IMR-90 (cell line): ENCODE results near the gene ZNF653. TPM values are rescaled to one million over a fixed set of nuclear protein-coding genes. Genes with fewer than 3 reads are reported as not detected.

Experiments
- ATAC-seq: fragments of 200-7000 bp; cut with Tn5 transposase; 2 replicates; pipeline ENCODE4 v1.9.1; 2020; ENCODE audit warnings: low read depth, mild to moderate bottlenecking, moderate library complexity
- BruUV-seq: library from RNA; stranded (reverse); fragments of 400-500 nt; replicated peaks from 2 replicates; lab custom pipeline; 2021; lab: Mats Ljungman, UMichigan
- CTCF ChIA-PET: fragments of 300-600 bp; formaldehyde crosslinking; extraction: SDS; loops from one replicate; lab custom pipeline; 2021; ENCODE audit warnings: antibody characterized with exemption; lab: Yijun Ruan, JAX
- POLR2A ChIA-PET: fragments of 300-600 bp; sonication (Branson Sonifier 250); formaldehyde crosslinking; loops from one replicate; lab custom pipeline; 2022; ENCODE audit warnings: antibody characterized with exemption; ENCODE audit not compliant: unreplicated experiment; lab: Charles Lee
- DNase-seq: peaks from one replicate; pipeline ENCODE4 v3.0.0; 2013
- H2AFZ ChIP-seq: replicated peaks from 2 replicates; pipeline ENCODE3; 2013; ENCODE audit warnings: low read length, mild to moderate bottlenecking; ENCODE audit not compliant: poor library complexity
- H2AK5ac ChIP-seq: 2 replicates; pipeline ENCODE4 v1.6.1; 2013; ENCODE audit warnings: low read depth, low read length, inconsistent platforms
- H2AK9ac ChIP-seq: replicated peaks from 2 replicates; pipeline ENCODE3; 2013; ENCODE audit warnings: mild to moderate bottlenecking, low read depth, low read length, moderate library complexity; ENCODE audit not compliant: poor library complexity
- H2BK120ac ChIP-seq: 2 replicates; pipeline ENCODE4 v1.6.1; 2013; ENCODE audit warnings: low read depth, low read length, inconsistent platforms
- H2BK15ac ChIP-seq: 3 replicates; pipeline ENCODE4 v1.6.1; 2013; ENCODE audit warnings: low read depth, low read length, inconsistent platforms
- H2BK20ac ChIP-seq: 2 replicates; pipeline ENCODE4 v1.6.1; 2013; ENCODE audit warnings: low read depth, mild to moderate bottlenecking, inconsistent platforms, low read length, moderate library complexity
- H2BK5ac ChIP-seq: 2 replicates; pipeline ENCODE4 v1.6.1; 2013; ENCODE audit warnings: mild to moderate bottlenecking, low read depth, low read length, inconsistent platforms; ENCODE audit not compliant: poor library complexity, severe bottlenecking
- H3K14ac ChIP-seq: replicated peaks from 2 replicates; pipeline ENCODE4 v1.6.1; 2013; ENCODE audit warnings: low read depth, low read length, inconsistent platforms
- H3K18ac ChIP-seq: 2 replicates; pipeline ENCODE4 v1.6.1; 2013; ENCODE audit warnings: low read depth, low read length, control low read depth
- H3K23ac ChIP-seq: 2 replicates; pipeline ENCODE4 v1.6.1; 2013; ENCODE audit warnings: low read depth, low read length, inconsistent platforms
- H3K27ac ChIP-seq: 2 replicates; pipeline ENCODE4 v1.5.1; 2013; ENCODE audit warnings: mild to moderate bottlenecking, control low read depth, low read length; ENCODE audit not compliant: insufficient read depth
- H3K27me3 ChIP-seq: 2 replicates; pipeline ENCODE4 v1.6.1; 2013; ENCODE audit warnings: low read length; ENCODE audit not compliant: control insufficient read depth, insufficient read depth
- H3K36me3 ChIP-seq: 2 replicates; pipeline ENCODE4 v1.6.1; 2013; ENCODE audit warnings: low read length, mixed read lengths; ENCODE audit not compliant: control insufficient read depth, insufficient read depth
- H3K4ac ChIP-seq: 2 replicates; pipeline ENCODE4 v1.6.1; 2013; ENCODE audit warnings: low read depth, low read length, inconsistent platforms
- H3K4me1 ChIP-seq: 2 replicates; pipeline ENCODE4 v1.6.1; 2013; ENCODE audit warnings: low read length, mixed read lengths; ENCODE audit not compliant: control insufficient read depth, insufficient read depth
- H3K4me2 ChIP-seq: 2 replicates; pipeline ENCODE4 v1.6.1; 2013; ENCODE audit warnings: low read depth, mild to moderate bottlenecking, control low read depth, low read length, moderate library complexity
- H3K4me3 ChIP-seq: 2 replicates; pipeline ENCODE4 v1.5.1; 2013; ENCODE audit warnings: low read depth, mild to moderate bottlenecking, control low read depth, low read length, moderate library complexity; ENCODE audit not compliant: insufficient read depth
- H3K56ac ChIP-seq: 2 replicates; pipeline ENCODE4 v1.6.1; 2013; ENCODE audit warnings: low read length, inconsistent platforms; ENCODE audit not compliant: insufficient read depth; ENCODE audit errors: extremely low read depth
- H3K79me1 ChIP-seq, 2 experiments: 2 replicates each; pipeline ENCODE4 v1.6.1; 2013; ENCODE audit warnings: low read length in 2 of 2, inconsistent platforms in 1 of 2, low read depth in 1 of 2
- H3K9ac ChIP-seq: 2 replicates; pipeline ENCODE4 v1.6.1; 2013; ENCODE audit warnings: low read depth, low read length, control low read depth
- H3K9me1 ChIP-seq: 2 replicates; pipeline ENCODE4 v1.6.1; 2013; ENCODE audit warnings: low read length, inconsistent platforms; ENCODE audit not compliant: insufficient read depth
- H3K9me3 ChIP-seq: 2 replicates; pipeline ENCODE4 v1.6.1; 2013; ENCODE audit warnings: low read length; ENCODE audit not compliant: control insufficient read depth, insufficient read depth
- H4K20me1 ChIP-seq: 2 replicates; pipeline ENCODE4 v1.6.1; 2013; ENCODE audit warnings: low read length, inconsistent platforms; ENCODE audit not compliant: insufficient read depth
- H4K5ac ChIP-seq: 2 replicates; pipeline ENCODE4 v1.6.1; 2013; ENCODE audit warnings: mild to moderate bottlenecking, low read depth, low read length, control low read depth
- H4K8ac ChIP-seq, 2 experiments: 2 replicates each; pipeline ENCODE4 v1.6.1; 2013; ENCODE audit warnings: low read depth in 2 of 2, low read length in 2 of 2, control low read depth in 1 of 2, inconsistent platforms in 1 of 2
- H4K91ac ChIP-seq: 2 replicates; pipeline ENCODE4 v1.6.1; 2013; ENCODE audit warnings: low read depth, low read length, inconsistent platforms; ENCODE audit not compliant: insufficient read depth
- CHD1 ChIP-seq: IDR thresholded peaks from 2 replicates; pipeline ENCODE4 v1.6.1; 2012; ENCODE audit warnings: low read depth, low read length, improper control_type of control experiment
- FOS ChIP-seq: fragments of 150-350 bp; IDR thresholded peaks from 2 replicates; pipeline ENCODE4 v1.6.1; 2016; ENCODE audit warnings: low read depth, low read length
- MXI1 ChIP-seq: IDR thresholded peaks from 2 replicates; pipeline ENCODE4 v1.6.1; 2012; ENCODE audit warnings: low read depth, mild to moderate bottlenecking, low read length, moderate library complexity, borderline replicate concordance
- RAD21 ChIP-seq: IDR thresholded peaks from 2 replicates; pipeline ENCODE4 v1.6.1; 2012; ENCODE audit warnings: low read length, improper control_type of control experiment
- RCOR1 ChIP-seq: IDR thresholded peaks from 2 replicates; pipeline ENCODE4 v1.6.1; 2012; ENCODE audit warnings: mild to moderate bottlenecking, low read length, improper control_type of control experiment; ENCODE audit not compliant: insufficient replicate concordance
- RFX5 ChIP-seq: IDR thresholded peaks from 2 replicates; pipeline ENCODE4 v1.8.0; 2012; ENCODE audit warnings: low read depth, mild to moderate bottlenecking, low read length, moderate library complexity
- SMC3 ChIP-seq: fragments of 150-350 bp; IDR thresholded peaks from 2 replicates; pipeline ENCODE4 v1.6.1; 2016; ENCODE audit warnings: low read depth, mild to moderate bottlenecking, antibody characterized with exemption, low read length, moderate library complexity
- WGBS, 2 experiments: methylation state at CpG; one replicate each; pipeline versions ENCODE4 v1.1.5 to v1.1.7; 2013; ENCODE audit warnings: missing lambda C conversion rate in 2 of 2; ENCODE audit not compliant: insufficient read length in 1 of 2; ENCODE audit errors: extremely low coverage in 2 of 2; 5-methylcytosine and 5-hydroxymethylcytosine counted together
- dilution Hi-C: fragments of 300-500 bp; cut with HindIII; formaldehyde crosslinking; loops from one replicate; pipeline ENCODE4 v1.14.3; 2018; ENCODE audit warnings: low sequenced_read_pairs; ENCODE audit not compliant: unreplicated experiment
- in situ Hi-C: fragments of 300-500 bp; cut with MboI; formaldehyde crosslinking; loops from 3 replicates; pipeline ENCODE4 v1.14.3; 2019; ENCODE audit warnings: low sequenced_read_pairs, inconsistent platforms, mixed read lengths
- intact Hi-C: fragments of 100-400 bp; cut with micrococcal nuclease; formaldehyde crosslinking; loops from 2 replicates; pipeline ENCODE4 v1.10.0; 2022
- polyA plus RNA-seq, 3 experiments: library from polyadenylated mRNA; depleted of rRNA; stranded (reverse); fragments of >200 nt; gene quantifications; 2 replicates each; pipeline ENCODE4 v1.2.3, GENCODE V29; 2012; ENCODE audit warnings: low replicate concordance in 1 of 3
- total RNA-seq: library from RNA; depleted of rRNA; stranded (reverse); fragments of >200 nt; gene quantifications from 2 replicates; pipeline ENCODE4 v1.2.3, GENCODE V29; 2012

The ZNF653 gene
- total and polyA plus RNA-seq, 2 of the 4 experiments (the other 2 are of a cell fraction), result 3.9 to 9.0 TPM

GRCh38 chr19:11495481-11495880 is 10.2 kb downstream of the ZNF653 start:
- CTCF ChIA-PET, result no interaction called here
- dilution Hi-C loops, result no loop called here
- POLR2A ChIA-PET, result no interaction called here
- intact Hi-C loops, result no loop called here
- DNase-seq (no peak), ATAC-seq (no peak)
- Histone ChIP-seq H3K23ac (no peak overlapping the region), H2BK20ac (no peak overlapping the region), H2AFZ (no peak overlapping the region), H4K91ac (no peak overlapping the region), H3K14ac (no peak overlapping the region), H2AK5ac (no peak overlapping the region), H3K9me1 (peaks cover 7% of the 10 kb centered on the region; the same call in 1 of the 2 replicates), H2BK5ac (no peak overlapping the region), H2BK15ac (no peak overlapping the region), H3K4ac (no peak overlapping the region), H3K18ac (no peak overlapping the region), H2AK9ac (no peak overlapping the region), H3K9me3 (no peaks in the 10 kb centered on the region), H3K56ac (no peak overlapping the region), H3K9ac (no peak overlapping the region), H3K4me3 (no peak overlapping the region), H3K27ac (no peak overlapping the region), H4K8ac (no peak overlapping the region), H3K36me3 (peaks cover 8% of the 10 kb centered on the region), H4K5ac (no peak overlapping the region), H3K27me3 (no peaks in the 10 kb centered on the region), H3K4me2 (no peak overlapping the region), H4K20me1 (no peaks in the 10 kb centered on the region; the same call in 1 of the 2 replicates), H3K4me1 (peaks cover 3% of the 10 kb centered on the region), H3K79me1 (peaks cover 0 to 18% of the 10 kb centered on the region in 2 experiments; a peak in 2 of 4 replicates), H2BK120ac (no peak overlapping the region)
- in situ Hi-C loops, result no loop called here
- no peak for TF ChIP-seq RCOR1
- no peak for TF ChIP-seq RAD21
- no peak for TF ChIP-seq SMC3
- no peak for TF ChIP-seq RFX5
- no peak for TF ChIP-seq CHD1
- TF ChIP-seq MXI1, result no peak
- no peak for TF ChIP-seq FOS
- no TSS peak for BruUV-seq
- WGBS, 2 experiments, result 99% methylated on average over 8 of the region's 10 CpGs; no CpG with 5 or more reads in 1 of the 2 experiments
